Astrocyte (in vitro differentiated cells and primary cell): ENCODE results near the gene VAC14. TPM values are rescaled to one million over a fixed set of nuclear protein-coding genes. Genes with fewer than 3 reads are reported as not detected.

ENCODE experiments used
- DNase-seq: peaks from one replicate; pipeline ENCODE4 v3.0.0-alpha.2; 2010; ENCODE audit warnings: low read depth
- FAIRE-seq: peaks from 2 replicates; lab custom pipeline; 2011; peaks lifted over from hg19 to GRCh38; lab: Jason Lieb, UNC
- H2AFZ ChIP-seq: 2 replicates; pipeline ENCODE4 v1.6.0; 2012; ENCODE audit warnings: low read depth, low read length, inconsistent platforms
- H3K27ac ChIP-seq: 2 replicates; pipeline ENCODE4 v1.5.1; 2011; ENCODE audit warnings: low read depth, low read length, inconsistent platforms
- H3K27me3 ChIP-seq: 2 replicates; pipeline ENCODE4 v1.6.0; 2011; ENCODE audit warnings: low read length, inconsistent platforms; ENCODE audit not compliant: insufficient read depth
- H3K36me3 ChIP-seq: 2 replicates; pipeline ENCODE4 v1.5.1; 2011; ENCODE audit warnings: low read length, inconsistent platforms; ENCODE audit not compliant: insufficient read depth
- H3K4me1 ChIP-seq: 2 replicates; pipeline ENCODE4 v1.5.1; 2011; ENCODE audit warnings: low read length, inconsistent platforms; ENCODE audit not compliant: insufficient read depth
- H3K4me2 ChIP-seq: 2 replicates; pipeline ENCODE4 v1.6.0; 2012; ENCODE audit warnings: low read length, inconsistent platforms
- H3K4me3 ChIP-seq: 2 replicates; pipeline ENCODE4 v1.5.1; 2011; ENCODE audit warnings: low read depth, mild to moderate bottlenecking, low read length, inconsistent platforms; ENCODE audit not compliant: insufficient read depth
- H3K79me2 ChIP-seq: 2 replicates; pipeline ENCODE4 v1.6.0; 2012; ENCODE audit warnings: mild to moderate bottlenecking, low read length, inconsistent platforms; ENCODE audit not compliant: insufficient read depth
- H3K9ac ChIP-seq: 2 replicates; pipeline ENCODE4 v1.6.0; 2012; ENCODE audit warnings: mild to moderate bottlenecking, low read length, inconsistent platforms
- H3K9me3 ChIP-seq: 2 replicates; pipeline ENCODE4 v1.5.1; 2012; ENCODE audit warnings: low read depth, mild to moderate bottlenecking, low read length, inconsistent platforms; ENCODE audit not compliant: insufficient read depth
- H4K20me1 ChIP-seq: 2 replicates; pipeline ENCODE4 v1.6.0; 2012; ENCODE audit warnings: low read length, inconsistent platforms; ENCODE audit not compliant: insufficient read depth
- H3K27ac Mint-ChIP-seq: one replicate; pipeline ENCODE4 v1.8.0; 2021; ENCODE audit warnings: mild to moderate bottlenecking, mixed read lengths; ENCODE audit not compliant: unreplicated experiment
- H3K27me3 Mint-ChIP-seq: one replicate; pipeline ENCODE4 v1.8.0; 2021; ENCODE audit warnings: low read depth, mixed read lengths; ENCODE audit not compliant: unreplicated experiment
- H3K36me3 Mint-ChIP-seq: one replicate; pipeline ENCODE4 v1.8.0; 2021; ENCODE audit warnings: low read depth, mixed read lengths; ENCODE audit not compliant: unreplicated experiment
- H3K4me1 Mint-ChIP-seq: one replicate; pipeline ENCODE4 v1.8.0; 2021; ENCODE audit warnings: low read depth, mixed read lengths; ENCODE audit not compliant: unreplicated experiment
- H3K4me3 Mint-ChIP-seq: one replicate; pipeline ENCODE4 v1.8.0; 2021; ENCODE audit warnings: mild to moderate bottlenecking, moderate library complexity, mixed read lengths; ENCODE audit not compliant: unreplicated experiment
- H3K9me3 Mint-ChIP-seq: one replicate; pipeline ENCODE4 v1.8.0; 2021; ENCODE audit warnings: mild to moderate bottlenecking, mixed read lengths; ENCODE audit not compliant: unreplicated experiment
- CTCF ChIP-seq: IDR thresholded peaks from 2 replicates; pipeline ENCODE4 v1.5.1; 2011; ENCODE audit warnings: low read depth, mild to moderate bottlenecking, inconsistent platforms, low read length, moderate library complexity; ENCODE audit not compliant: insufficient read depth
- EZH2 ChIP-seq: IDR thresholded peaks from 2 replicates; pipeline ENCODE4 v1.6.1; 2012; ENCODE audit warnings: mild to moderate bottlenecking, low read length, inconsistent platforms; ENCODE audit not compliant: insufficient read depth
- total RNA-seq: library from RNA; stranded (reverse); gene quantifications from 2 replicates; pipeline ENCODE4 v1.2.1, GENCODE V29; 2021

The VAC14 gene
- total RNA-seq, 1 donor from 2014 or later: 27.8 TPM

GRCh38 chr16:70790815-70791214 lies 10.1 kb downstream of the VAC14 start:
- peaks cover 6% of the 10 kb centered on the region for H3K36me3 Mint-ChIP-seq
- FAIRE-seq (no peak), DNase-seq (no peak)
- no peak overlapping the region for H2AFZ ChIP-seq
- TF ChIP-seq CTCF (no peak), EZH2 (no peak)
- H3K27ac ChIP-seq: no peak overlapping the region
- H3K9me3 Mint-ChIP-seq: peaks cover 1% of the 10 kb centered on the region
- H3K27me3 Mint-ChIP-seq: no peaks in the 10 kb centered on the region
- H3K9ac ChIP-seq: no peak overlapping the region
- H3K36me3 ChIP-seq: no peaks in the 10 kb centered on the region
- no peak overlapping the region for H3K4me3 Mint-ChIP-seq
- no peaks in the 10 kb centered on the region for H3K4me1 ChIP-seq
- H3K9me3 ChIP-seq: no peaks in the 10 kb centered on the region
- H3K4me1 Mint-ChIP-seq: peaks cover 16% of the 10 kb centered on the region
- H3K27ac Mint-ChIP-seq: no peak overlapping the region
- no peak overlapping the region for H3K4me3 ChIP-seq
- peaks cover 89% of the 10 kb centered on the region for H4K20me1 ChIP-seq
- H3K27me3 ChIP-seq: no peaks in the 10 kb centered on the region
- H3K4me2 ChIP-seq: no peak overlapping the region
- H3K79me2 ChIP-seq: peaks cover 73% of the 10 kb centered on the region

GRCh38 chr16:70789595-70790447 lies 11.1 kb downstream of the VAC14 start:
- no peaks in the 10 kb centered on the region for H3K4me1 ChIP-seq
- TF ChIP-seq CTCF: no peak
- TF ChIP-seq EZH2: no peak
- DNase-seq: no peak
- H3K27me3 Mint-ChIP-seq: no peaks in the 10 kb centered on the region
- H3K9ac ChIP-seq: no peak overlapping the region
- no peak for FAIRE-seq
- H3K9me3 Mint-ChIP-seq: peaks cover 1% of the 10 kb centered on the region
- no peak overlapping the region for H3K4me2 ChIP-seq
- no peaks in the 10 kb centered on the region for H3K9me3 ChIP-seq
- no peak overlapping the region for H3K4me3 ChIP-seq
- peaks cover 10% of the 10 kb centered on the region for H3K36me3 Mint-ChIP-seq
- H3K27ac Mint-ChIP-seq: no peak overlapping the region
- H3K36me3 ChIP-seq: peaks cover 4% of the 10 kb centered on the region
- peaks cover 66% of the 10 kb centered on the region for H3K79me2 ChIP-seq
- peaks cover 16% of the 10 kb centered on the region for H3K4me1 Mint-ChIP-seq
- H2AFZ ChIP-seq: no peak overlapping the region
- H3K4me3 Mint-ChIP-seq: no peak overlapping the region
- H3K27ac ChIP-seq: no peak overlapping the region
- peaks cover 84% of the 10 kb centered on the region for H4K20me1 ChIP-seq
- H3K27me3 ChIP-seq: no peaks in the 10 kb centered on the region
